Measurements from ENCODE around the gene DEAF1.

GRCh38 chr11:645536-645935, 49.5 kb downstream of the DEAF1 start:
- TF ChIP-seq CTCF (IDR thresholded peaks at IDR 0.05; ENCODE audit: insufficient read depth, low read depth, low read length) (no peak), EZH2 (IDR thresholded peaks at IDR 0.05; ENCODE audit: insufficient read depth, low read length) (no peak)

All from astrocyte (in vitro differentiated cells and primary cell).